GM18868 (cell line): Measurements from ENCODE around the gene LRRK1.

Source experiments
- ATAC-seq: cut with Tn5 transposase; IDR thresholded peaks from one replicate; pipeline ENCODE4 v1.9.1; 2021; ENCODE audit warnings: mild to moderate bottlenecking, moderate library complexity; ENCODE audit not compliant: unreplicated experiment

The LRRK1 gene

DNA sequence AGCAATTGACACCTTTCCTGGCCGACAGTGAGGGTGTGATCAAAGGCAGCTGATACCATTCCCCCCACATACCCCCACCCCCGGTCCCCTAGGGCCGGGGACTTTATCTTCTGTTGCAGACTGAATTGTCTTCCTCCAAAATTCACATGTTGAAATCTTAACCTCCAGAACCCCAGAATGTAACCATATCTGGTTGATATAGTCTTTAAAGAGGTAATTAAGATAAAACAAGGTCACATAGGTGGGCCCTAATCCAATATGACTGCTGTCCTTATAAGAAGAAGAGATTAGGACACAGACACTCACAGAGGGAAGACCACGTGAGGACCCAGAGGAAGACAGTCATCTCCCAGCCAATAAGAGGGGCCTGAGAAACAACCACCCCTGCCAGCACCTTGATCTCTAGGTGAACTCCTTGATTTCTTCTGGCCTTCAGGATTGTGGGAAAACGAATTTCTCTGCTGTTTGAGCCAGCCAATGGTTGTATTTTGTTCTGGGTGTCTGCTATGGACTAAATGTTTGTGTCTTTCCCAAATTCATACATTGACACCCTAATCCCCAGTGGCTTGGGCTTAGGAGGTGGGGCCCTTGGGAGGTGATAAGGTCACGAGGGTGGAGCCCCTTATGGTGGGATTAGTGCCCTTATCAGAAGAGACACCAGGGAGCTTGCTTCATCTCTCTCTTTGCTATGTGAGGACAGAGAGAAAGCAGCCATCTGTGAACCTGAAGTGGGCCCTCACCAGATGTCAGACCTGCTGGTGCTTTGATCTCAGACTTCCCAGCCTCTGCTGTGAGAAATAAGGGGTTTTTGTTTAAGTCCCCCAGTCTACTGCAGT, 188.7 kb downstream of the LRRK1 start:
- ATAC-seq = no peak

DNA sequence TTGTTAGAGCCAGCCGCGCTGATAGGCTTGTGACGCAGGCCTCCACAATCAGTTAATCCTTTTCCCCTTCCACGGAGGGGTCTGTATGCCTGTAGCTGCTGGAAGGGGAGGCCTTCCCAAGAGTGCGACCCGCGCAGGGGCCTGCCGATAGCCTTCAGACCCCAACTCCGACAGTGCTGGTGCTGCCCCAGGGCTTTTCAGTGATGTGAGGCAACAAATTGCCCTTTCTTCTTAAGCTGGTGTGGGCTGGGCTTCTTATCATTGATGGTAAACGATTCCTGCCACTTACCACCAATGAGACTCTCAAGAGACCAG, 189.3 kb downstream of the LRRK1 start:
- ATAC-seq = no peak

DNA sequence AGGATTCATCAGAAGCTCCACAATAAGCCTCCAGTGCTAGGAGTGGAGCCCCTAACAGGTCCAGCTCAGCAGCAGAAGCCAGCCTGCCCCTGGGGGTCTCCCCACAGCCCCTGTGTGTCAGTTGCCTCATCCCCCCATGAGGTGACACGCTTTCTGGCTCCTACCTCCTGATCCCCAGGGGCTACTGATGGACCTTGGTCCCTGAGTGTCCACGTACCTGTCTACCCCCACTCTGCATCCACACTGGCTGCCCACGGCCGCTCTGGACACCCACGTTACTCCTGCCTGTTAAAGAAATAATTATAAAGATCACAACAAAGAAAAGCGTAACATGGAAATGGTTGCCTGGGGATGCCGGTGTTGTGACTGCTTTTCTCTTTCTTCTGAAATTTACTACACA, 189.6 kb downstream of the LRRK1 start:
- no peak for ATAC-seq

DNA sequence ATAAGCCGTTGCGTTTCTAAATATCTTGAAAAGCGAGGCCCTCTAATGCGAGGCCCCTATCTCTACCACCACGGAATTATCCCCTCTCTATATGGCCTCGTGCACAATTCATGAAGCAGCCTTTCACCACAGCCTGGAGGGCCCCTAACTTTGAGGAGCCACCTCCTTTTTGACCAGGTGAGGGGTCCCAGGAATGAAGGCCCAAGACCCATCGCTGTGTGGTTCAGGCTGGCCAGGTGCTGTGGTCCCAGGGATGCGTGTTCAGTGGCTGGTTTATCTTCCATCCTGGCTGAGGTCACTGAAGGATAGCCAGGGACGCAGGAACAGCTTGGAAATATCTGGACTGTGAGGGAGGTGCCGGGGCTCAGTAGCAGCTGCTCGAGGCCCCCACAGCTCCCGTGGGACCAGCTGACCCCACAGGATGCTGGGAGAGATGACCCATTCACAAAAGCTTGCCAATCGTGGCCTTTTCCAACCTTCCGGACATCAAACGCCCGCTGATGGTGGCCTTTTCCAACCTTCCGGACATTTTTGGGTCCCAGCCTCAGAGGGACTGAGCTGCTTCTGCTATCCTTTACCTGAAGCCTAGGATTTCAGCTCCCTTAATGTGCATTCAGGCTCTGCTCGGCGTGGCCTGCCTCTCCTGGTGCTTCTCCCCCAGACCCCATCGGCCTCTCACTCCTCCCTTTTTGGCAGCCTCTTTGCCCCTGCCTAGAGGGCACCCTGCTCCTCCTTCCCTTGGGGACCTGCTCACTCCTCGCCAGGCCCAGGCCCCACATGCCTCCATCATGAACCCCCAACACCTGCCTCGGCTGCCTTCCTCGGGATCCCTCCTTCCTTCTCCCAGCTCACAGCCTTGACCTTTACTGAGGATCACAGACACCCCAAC, 191.8 kb downstream of the LRRK1 start:
- ATAC-seq = no peak

DNA sequence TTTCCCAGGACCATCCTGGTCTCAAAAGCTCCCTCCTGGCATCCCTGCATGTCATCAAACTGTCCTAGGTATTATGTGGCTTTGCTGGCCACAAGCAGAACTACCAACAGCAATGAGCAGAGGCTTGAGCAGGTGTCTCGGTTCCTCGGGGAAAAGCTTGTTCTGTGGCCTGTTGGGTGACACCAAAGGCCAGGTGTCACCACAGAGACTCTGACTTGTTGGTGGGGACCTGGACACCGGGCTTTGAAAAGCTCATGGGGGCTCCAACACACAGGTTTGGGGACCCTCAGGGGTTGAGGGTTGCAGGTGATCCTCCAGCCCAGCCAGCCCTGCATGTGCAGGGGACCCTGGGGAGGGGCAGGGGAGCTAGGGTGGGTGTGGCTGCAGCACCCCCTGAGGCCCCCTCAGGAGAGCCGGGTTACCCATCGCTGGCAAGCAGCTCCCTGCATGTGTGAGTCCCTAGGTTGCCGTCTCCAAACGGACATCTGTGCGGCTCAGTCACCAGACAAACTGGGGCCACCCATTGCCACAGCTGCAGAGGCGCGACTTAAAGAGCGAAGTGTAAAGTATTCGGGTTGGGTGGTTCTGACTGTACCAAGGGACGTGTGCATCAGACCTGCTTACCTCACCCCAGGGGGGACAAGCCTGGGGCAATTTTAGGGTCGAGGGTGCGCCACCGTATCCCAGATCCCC, 192.6 kb downstream of the LRRK1 start:
- no peak for ATAC-seq

DNA sequence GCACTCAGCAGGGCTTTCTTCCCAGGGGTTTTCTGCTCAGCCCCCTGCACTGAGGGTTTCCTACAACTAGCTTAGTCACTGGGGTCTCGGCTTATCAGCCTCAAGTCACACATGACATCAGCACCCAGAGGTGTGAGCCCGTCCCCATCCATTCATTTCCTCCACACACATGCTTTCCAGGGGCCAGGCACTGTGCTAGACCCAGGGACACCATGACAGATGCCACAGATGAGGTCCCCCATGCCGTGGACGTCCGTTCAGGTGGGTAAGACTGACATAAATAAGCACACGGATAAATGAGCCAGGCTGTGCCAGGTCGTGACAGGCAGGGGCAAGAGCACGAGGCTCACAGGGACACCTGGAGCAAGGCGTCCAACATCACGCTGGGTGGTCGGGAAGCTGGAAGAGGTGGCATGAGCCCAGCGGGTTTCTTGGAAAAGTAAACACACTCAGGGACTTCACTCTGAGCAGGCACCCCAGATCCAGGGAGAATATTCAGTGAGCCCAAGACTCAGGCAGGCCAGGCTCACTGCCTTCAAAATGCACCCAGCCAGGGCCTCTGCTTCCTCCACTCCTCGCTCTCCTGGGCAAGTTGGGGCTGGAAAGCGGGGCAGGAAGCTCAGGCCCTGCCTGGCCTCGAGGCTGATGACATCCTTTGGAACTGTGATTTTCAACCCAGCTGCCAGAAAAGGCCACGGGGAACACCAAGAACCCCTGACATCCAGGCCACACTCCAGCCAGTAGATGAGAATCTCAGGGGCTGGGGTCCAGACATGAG, 193.4 kb downstream of the LRRK1 start:
- ATAC-seq = no peak

DNA sequence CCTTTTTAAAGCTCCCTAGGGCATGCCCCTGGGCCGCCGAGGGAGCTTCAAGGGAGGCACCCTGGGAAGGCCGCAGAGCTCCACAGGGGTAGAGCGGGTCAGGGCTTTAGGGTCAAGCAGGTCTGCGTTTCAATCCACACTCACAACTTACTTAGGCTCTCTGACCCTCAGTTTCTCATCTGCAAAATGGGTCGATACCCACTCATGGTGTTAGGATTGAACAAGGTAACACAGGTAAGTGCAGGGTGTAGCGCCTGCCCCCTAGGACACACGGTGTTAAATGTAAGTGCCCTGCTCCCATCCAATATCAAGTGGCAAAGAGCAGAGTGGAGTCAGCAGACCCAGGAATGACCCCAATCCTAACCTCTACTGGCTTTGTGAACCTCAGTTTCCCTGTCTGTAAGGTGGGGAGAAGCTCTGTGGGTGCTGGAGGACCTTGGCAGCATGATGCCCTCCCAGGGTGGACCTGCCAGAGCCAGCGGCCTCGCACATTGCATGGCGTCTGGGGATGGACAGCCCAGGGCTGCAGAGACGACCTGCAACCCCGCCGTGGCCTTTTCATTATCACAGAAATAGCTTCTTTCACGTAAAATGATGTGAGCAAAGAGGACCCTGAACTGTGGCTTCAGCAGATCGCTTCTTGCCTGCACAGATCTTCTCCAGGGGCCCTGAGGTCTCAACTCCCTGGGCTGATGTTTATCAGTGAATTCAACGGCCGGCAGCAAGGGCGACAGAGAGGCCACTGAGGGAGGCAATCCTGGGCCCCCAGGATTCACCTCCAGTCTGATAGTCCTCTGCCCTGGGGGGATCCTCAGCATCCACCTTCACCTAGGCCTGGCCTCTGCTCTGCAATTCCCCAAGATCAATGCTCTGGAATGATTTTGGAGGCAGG, 194.2 kb downstream of the LRRK1 start:
- no peak for ATAC-seq

DNA sequence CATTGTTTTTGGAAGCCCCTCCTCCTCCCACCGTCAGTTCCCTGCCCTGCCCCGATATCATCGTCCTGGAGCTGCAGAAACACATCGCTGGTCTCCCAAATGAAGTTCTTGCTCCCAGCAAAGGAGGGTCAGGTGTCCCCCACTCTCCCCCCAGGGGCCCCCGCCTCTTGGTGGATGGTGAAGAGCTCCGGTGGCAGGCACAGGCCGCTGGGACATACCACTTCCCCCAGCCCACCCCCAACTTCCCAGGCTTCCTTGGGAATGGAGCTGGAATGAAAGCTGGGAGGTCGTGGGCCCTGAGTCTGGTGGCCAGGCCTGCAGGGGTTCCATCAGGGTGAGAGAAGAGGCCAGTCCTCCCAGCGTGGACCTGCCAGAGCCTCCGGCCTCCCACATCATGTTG, 195.0 kb downstream of the LRRK1 start:
- ATAC-seq = no peak

DNA sequence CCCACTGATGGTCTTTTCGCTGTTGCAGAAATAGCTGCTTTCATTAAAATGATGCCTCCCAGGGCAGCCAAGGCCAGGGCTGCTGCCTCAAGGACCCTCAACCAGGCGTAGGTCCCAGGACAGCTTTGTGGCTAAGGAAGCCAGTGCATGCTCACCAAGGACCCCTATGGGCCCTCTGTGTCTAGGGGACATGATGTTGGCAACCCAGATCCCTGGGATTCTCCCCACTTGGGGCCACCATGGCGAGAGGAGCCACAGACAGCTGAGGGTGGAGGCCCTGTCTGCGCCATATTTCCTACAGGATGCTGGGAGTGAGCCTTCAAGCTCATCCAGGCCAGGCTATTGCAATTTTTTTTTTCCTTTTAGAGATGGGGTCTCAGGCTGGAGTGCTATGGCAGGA, 195.5 kb downstream of the LRRK1 start:
- no peak for ATAC-seq

DNA sequence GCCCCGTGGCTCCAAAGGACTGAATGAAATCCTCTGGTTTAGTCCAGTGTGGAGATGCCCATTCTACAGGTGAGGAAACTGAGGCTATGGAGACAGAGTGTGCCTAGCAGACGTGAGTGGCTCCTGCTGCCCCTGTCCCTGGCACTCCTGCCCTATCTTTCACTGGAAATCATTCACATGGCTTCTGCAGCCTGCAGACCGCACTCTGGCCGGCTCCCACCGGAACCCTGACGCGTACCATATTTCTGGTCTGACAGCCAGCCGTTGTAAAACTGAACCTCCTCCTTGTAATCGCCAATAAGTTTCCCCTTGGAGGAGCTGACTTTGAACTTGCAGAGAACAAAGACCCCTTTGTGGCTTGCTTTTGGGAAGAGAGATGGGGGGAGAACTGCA, 196.2 kb downstream of the LRRK1 start:
- ATAC-seq = no peak

DNA sequence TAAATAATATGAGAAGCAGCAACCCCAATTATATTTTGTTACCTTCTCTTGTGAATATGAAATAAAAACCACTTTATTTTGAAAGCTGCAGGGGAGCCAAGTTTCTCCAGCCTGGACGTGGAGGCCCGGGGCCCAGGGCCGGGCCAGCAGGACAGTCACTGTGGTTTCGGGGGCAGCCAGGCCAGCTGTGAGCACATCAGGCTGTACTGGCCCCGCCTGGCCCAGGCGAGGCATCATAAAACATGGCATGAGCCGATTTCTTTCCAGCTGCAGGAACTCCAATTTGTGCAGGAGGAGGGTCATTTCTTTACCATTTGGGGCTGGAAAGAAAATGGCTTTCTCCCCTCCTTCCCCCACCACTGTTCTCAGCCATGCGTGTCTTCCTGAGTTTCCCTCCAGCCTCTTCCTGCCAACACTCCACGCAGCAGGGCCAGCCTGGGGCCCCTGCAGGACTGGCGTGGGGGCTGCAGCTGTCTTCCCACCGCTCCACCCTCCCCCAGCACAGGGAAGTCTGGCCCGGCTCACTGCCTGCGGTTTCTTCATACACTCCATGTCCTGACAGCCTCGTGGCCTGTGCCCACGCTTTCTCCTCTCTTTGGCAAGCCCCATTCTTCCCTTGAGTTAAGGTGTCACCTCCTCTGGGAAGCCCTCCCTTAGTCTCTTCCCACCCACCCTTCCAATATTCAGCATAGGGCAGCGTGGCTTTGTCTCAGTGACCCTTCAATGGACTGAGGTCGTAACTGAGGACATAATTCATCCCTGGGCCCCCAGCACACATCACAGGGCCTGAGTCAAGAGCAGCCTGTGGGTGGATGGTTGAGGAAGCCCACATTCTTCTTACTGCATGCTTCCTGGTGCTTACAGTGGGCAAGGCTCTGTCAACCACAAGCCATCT, 196.9 kb downstream of the LRRK1 start:
- no peak for ATAC-seq

DNA sequence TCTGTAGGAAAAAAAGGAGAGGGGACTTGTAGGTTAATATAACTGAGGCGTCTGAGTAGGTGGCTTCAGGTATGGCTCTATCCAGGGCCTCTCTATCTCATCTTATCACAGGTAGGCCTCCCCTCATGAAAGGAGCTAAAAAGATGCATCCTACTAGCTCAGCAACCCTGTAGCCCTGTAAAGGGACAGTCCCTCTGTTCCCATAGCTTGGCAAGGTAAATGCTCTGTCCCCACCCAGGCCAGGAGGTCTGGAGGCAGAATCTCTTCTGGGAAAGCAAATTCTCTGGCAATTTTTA, 197.5 kb downstream of the LRRK1 start:
- no peak for ATAC-seq

DNA sequence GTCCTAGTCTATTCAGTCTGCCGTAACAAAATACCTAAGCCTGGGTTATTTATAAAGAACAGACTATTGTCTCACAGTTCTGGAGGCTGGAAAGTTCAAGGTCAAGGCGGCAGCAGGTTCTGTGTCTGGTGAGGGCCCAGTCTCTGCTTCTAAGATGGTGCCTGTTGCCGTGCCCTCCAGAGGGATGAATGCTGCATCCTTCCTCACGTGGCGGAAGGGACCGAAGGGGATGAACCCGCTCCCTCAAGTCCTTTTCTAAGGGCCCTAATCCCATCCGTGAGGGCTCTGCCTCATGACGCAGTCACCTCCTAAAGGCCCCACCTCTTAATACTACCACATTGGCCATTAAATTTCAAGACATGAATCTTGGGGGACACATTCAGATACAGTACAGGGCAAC, 199.0 kb downstream of the LRRK1 start:
- ATAC-seq = no peak

DNA sequence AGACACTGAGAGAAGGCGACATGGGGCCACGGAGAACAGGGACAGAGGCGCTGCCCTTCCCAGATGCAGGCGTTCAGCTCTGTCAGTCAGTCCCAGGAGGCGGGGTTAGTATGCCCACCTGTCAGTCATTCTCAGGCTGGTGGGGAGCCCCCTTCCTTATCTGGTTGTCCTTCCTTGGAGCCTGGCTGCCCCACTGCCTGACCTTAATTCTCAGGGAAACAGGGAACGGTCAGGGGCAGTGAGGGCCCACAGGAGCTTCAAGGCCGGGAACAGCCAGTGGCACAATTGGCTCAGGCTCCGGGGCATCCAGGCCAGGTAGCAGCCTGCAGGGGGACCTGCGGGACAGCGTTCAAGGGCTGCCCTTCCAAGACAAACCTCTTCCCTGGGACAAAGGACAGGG, 199.5 kb downstream of the LRRK1 start:
- no peak for ATAC-seq

DNA sequence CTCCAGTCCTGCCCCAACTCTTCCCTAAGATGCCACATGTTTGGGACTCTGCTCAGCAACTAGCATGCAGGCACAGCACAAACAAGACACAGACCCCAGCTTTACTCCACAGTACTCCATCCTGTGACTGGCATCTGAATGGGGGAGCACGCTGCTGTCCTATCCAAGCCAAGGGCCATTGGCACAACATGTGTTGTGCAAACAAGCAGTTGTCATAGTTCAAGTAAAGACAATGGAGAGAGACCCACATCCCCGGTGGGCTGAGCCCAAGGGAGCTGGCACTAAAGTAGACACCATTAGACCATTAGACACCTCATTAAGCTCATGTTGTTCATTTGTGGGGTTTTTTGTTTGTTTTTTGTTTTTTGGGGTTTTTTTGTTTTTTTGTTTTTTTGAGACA, 200.0 kb downstream of the LRRK1 start:
- ATAC-seq = no peak
